ENCODE measurements around the gene FAM184A. TPM values are rescaled to one million over a fixed set of nuclear protein-coding genes. Genes with fewer than 3 reads are reported as not detected.
A peak's percentile ranks its signal among the peaks of the same experiment; 100 is the strongest.

Gene FAM184A
- total and polyA plus RNA-seq, 2 donors from 2014 or later = 3.4 to 9.0 TPM

DNA sequence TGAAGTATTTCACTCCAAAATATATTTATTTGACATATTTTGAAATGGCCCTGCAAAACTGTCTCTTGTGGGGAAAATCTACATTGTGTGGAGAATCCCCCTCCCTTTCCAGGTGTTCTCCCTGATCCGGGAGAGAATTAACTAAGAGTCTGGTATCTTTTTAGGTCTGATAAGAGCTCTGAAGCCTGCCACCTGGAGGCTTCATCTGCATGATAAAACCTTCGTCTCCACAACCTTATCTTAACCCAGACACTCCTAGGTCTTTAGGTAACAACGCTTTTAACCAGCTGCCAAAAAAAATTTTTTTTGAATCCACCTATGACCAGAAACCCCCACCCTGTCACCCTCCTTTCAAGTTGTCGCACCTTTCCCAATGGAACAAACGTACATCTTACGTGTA lies 43.0 kb downstream of the FAM184A start:
- Histone ChIP-seq H3K27ac (ENCODE audit: low read depth in 2 of 2, low read length in 2 of 2) (no peak overlapping the region), H3K9me3 (ENCODE audit: control insufficient read depth in 2 of 3, insufficient read depth in 1 of 3, low read length in 3 of 3) (no peaks in the 10 kb centered on the region), H3K4me3 (ENCODE audit: low read length in 3 of 3) (no peak overlapping the region), H3K27me3 (ENCODE audit: control insufficient read depth, insufficient read depth, low read length) (no peaks in the 10 kb centered on the region), H3K36me3 (ENCODE audit: control insufficient read depth in 2 of 3, insufficient read depth in 3 of 3, low read length in 3 of 3) (no peaks in the 10 kb centered on the region), H3K4me1 (ENCODE audit: control insufficient read depth in 2 of 3, insufficient read depth in 2 of 3, low read depth in 1 of 3, low read length in 3 of 3) (peaks cover 0 to 7% (median 0%) of the 10 kb centered on the region in 3 donors), H3K9ac (ENCODE audit: low read length in 3 of 3) (no peak overlapping the region)
- DNase-seq (no peak), FAIRE-seq (no peak)
- intact Hi-C loops (cut with DNase I) = no loop called here
- TF ChIP-seq, protein P1, sequence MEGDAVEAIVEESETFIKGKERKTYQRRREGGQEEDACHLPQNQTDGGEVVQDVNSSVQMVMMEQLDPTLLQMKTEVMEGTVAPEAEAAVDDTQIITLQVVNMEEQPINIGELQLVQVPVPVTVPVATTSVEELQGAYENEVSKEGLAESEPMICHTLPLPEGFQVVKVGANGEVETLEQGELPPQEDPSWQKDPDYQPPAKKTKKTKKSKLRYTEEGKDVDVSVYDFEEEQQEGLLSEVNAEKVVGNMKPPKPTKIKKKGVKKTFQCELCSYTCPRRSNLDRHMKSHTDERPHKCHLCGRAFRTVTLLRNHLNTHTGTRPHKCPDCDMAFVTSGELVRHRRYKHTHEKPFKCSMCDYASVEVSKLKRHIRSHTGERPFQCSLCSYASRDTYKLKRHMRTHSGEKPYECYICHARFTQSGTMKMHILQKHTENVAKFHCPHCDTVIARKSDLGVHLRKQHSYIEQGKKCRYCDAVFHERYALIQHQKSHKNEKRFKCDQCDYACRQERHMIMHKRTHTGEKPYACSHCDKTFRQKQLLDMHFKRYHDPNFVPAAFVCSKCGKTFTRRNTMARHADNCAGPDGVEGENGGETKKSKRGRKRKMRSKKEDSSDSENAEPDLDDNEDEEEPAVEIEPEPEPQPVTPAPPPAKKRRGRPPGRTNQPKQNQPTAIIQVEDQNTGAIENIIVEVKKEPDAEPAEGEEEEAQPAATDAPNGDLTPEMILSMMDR (IDR thresholded peaks at IDR 0.05; ENCODE audit: borderline replicate concordance, extremely low read depth, insufficient read depth) = no peak

DNA sequence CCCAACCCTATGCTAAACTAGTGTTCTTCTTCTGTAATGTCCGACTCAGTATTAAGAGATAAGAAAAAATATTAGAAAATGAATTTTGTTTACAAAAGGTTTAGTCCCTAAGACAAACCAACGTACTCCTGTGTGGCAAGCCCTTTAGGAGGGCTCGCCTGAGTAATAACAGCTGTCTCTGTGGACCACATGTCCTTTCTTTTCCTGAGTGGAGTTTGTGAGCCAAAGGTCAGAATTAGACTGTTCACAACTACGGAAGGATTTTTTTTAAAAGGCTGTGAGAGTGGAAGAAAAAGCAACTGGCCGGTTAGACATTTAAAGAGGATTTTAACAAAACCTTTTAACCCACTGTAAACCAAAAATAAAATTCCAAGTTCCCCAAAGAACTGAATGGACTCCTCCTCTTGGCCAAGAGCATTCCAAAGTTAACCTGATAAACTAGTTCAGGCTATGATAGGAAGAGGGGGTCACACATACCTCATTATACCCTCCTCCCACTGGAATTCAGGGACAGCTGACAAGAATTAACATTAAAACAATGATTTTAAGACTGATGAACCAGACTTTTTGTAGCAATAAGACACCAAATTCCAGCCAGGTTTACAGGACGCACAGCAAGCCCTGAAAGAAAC lies 43.5 kb downstream of the FAM184A start:
- Histone ChIP-seq H3K9me3 (ENCODE audit: control insufficient read depth in 2 of 3, insufficient read depth in 1 of 3, low read length in 3 of 3) (no peaks in the 10 kb centered on the region), H3K27me3 (ENCODE audit: control insufficient read depth, insufficient read depth, low read length) (no peaks in the 10 kb centered on the region), H3K9ac (ENCODE audit: low read length in 3 of 3) (no peak overlapping the region), H3K4me1 (ENCODE audit: control insufficient read depth in 2 of 3, insufficient read depth in 2 of 3, low read depth in 1 of 3, low read length in 3 of 3) (peaks cover 0 to 7% (median 0%) of the 10 kb centered on the region in 3 donors), H3K36me3 (ENCODE audit: control insufficient read depth in 2 of 3, insufficient read depth in 3 of 3, low read length in 3 of 3) (no peaks in the 10 kb centered on the region), H3K27ac (ENCODE audit: low read depth in 2 of 2, low read length in 2 of 2) (no peak overlapping the region), H3K4me3 (ENCODE audit: low read length in 3 of 3) (peak overlapping the region in 1 of 3 donors; percentile 11)
- FAIRE-seq (no peak), DNase-seq (peak in 2 of 5 donors; percentile 27 to 59)
- TF ChIP-seq, protein P1 (IDR thresholded peaks at IDR 0.05; ENCODE audit: borderline replicate concordance, extremely low read depth, insufficient read depth) = no peak
- intact Hi-C loops (cut with DNase I) = no loop called here

DNA sequence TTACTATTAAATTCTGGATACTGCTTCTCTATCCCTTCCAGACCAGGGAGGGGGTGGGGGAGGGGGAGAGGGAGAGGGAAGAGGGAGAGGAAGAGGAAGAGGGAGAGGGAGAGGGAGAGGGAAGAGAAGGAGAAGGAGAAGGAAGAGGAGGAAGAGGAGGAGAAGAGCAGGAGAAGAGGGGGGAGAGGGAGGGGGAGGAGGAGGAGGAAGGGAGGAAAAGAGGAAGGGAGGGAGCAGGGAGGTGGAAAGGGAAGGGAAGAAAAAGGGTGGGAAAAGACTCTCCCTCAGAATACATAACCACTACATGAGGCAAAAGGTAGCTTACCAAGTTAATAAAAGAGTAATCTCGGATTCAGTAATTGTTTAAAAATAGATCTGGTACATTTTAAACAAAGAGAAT lies 46.0 kb downstream of the FAM184A start:
- TF ChIP-seq, protein P1 (IDR thresholded peaks at IDR 0.05; ENCODE audit: borderline replicate concordance, extremely low read depth, insufficient read depth) = no peak
- FAIRE-seq = no peak
- intact Hi-C loops (cut with DNase I) = no loop called here

More for the DNA sequence above, 46.0 kb downstream of the FAM184A start:
- peaks cover 0 to 7% (median 0%) of the 10 kb centered on the region in 3 donors for H3K4me1 ChIP-seq (ENCODE audit: control insufficient read depth in 2 of 3, insufficient read depth in 2 of 3, low read depth in 1 of 3, low read length in 3 of 3)
- DNase-seq = no peak
- H3K27me3 ChIP-seq (ENCODE audit: control insufficient read depth, insufficient read depth, low read length) = no peaks in the 10 kb centered on the region
- H3K9me3 ChIP-seq (ENCODE audit: control insufficient read depth in 2 of 3, insufficient read depth in 1 of 3, low read length in 3 of 3) = no peaks in the 10 kb centered on the region
- no peaks in the 10 kb centered on the region for H3K36me3 ChIP-seq (ENCODE audit: control insufficient read depth in 2 of 3, insufficient read depth in 3 of 3, low read length in 3 of 3)
- no peak overlapping the region for H3K27ac ChIP-seq (ENCODE audit: low read depth in 2 of 2, low read length in 2 of 2)
- H3K4me3 ChIP-seq (ENCODE audit: low read length in 3 of 3) = no peak overlapping the region
- H3K9ac ChIP-seq (ENCODE audit: low read length in 3 of 3) = no peak overlapping the region

Data from kidney (tissue), 14 donors.